ENCODE data around the gene RBM47. TPM values are rescaled to one million over a fixed set of nuclear protein-coding genes. Genes with fewer than 3 reads are reported as not detected.

The RBM47 gene
- total RNA-seq, 1 experiment from 2014 or later: 70.3 TPM

- no peak overlapping the region for H3K56ac ChIP-seq (ENCODE audit: insufficient read length, low read depth, low read length)
- no peaks in the 10 kb centered on the region for H3K23me2 ChIP-seq (ENCODE audit: insufficient read length, low read depth, low read length, poor library complexity, severe bottlenecking)
- H3K79me1 ChIP-seq (ENCODE audit: insufficient read depth, low read depth, low read length, poor library complexity, severe bottlenecking): no peaks in the 10 kb centered on the region
- H3K4ac ChIP-seq (ENCODE audit: low read depth, low read length): no peak overlapping the region
- H2AFZ ChIP-seq (ENCODE audit: low read length): no peak overlapping the region
- peaks cover 0 to 7% of the 10 kb centered on the region in 2 experiments; a peak in 2 of 4 replicates for H3K4me1 Mint-ChIP-seq
- H4K91ac ChIP-seq (ENCODE audit: insufficient read length, low read depth, low read length): no peak overlapping the region
- peaks cover 12 to 26% (median 24%) of the 10 kb centered on the region in 3 experiments; a peak in 6 of 7 replicates for H3K36me3 Mint-ChIP-seq (ENCODE audit: insufficient read depth in 1 of 3, low read depth in 3 of 3)
- TF ChIP-seq, protein P1, sequence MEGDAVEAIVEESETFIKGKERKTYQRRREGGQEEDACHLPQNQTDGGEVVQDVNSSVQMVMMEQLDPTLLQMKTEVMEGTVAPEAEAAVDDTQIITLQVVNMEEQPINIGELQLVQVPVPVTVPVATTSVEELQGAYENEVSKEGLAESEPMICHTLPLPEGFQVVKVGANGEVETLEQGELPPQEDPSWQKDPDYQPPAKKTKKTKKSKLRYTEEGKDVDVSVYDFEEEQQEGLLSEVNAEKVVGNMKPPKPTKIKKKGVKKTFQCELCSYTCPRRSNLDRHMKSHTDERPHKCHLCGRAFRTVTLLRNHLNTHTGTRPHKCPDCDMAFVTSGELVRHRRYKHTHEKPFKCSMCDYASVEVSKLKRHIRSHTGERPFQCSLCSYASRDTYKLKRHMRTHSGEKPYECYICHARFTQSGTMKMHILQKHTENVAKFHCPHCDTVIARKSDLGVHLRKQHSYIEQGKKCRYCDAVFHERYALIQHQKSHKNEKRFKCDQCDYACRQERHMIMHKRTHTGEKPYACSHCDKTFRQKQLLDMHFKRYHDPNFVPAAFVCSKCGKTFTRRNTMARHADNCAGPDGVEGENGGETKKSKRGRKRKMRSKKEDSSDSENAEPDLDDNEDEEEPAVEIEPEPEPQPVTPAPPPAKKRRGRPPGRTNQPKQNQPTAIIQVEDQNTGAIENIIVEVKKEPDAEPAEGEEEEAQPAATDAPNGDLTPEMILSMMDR (conservative IDR thresholded peaks at IDR 0.05): no peak
- no peak overlapping the region for H3T11ph ChIP-seq (ENCODE audit: low read length)
- no peak overlapping the region for H2AK5ac ChIP-seq (ENCODE audit: insufficient read length, low read length)
- H3K27me3 ChIP-seq (ENCODE audit: insufficient read depth, low read length): no peaks in the 10 kb centered on the region
- H2BK5ac ChIP-seq (ENCODE audit: insufficient read length, low read length): no peak overlapping the region
- H3K79me2 ChIP-seq (ENCODE audit: insufficient read depth, low read length): no peaks in the 10 kb centered on the region
- H3K27me3 Mint-ChIP-seq (ENCODE audit: low read depth): no peaks in the 10 kb centered on the region
- peaks cover 6 to 14% of the 10 kb centered on the region in 2 experiments; a peak in 3 of 5 replicates for H3K9me3 Mint-ChIP-seq
- no peak overlapping the region for H3K4me2 ChIP-seq (ENCODE audit: insufficient read depth, insufficient read length, low read length)
- no peak overlapping the region for H2BK12ac ChIP-seq (ENCODE audit: insufficient read length, low read depth, low read length)
- H3K14ac ChIP-seq (ENCODE audit: insufficient read depth, low read length): no peak overlapping the region
- WGBS (ENCODE audit: extremely low coverage, insufficient read length, low lambda C conversion rate): no CpG with 5 or more reads among the region's 6 CpGs
- H3K27ac Mint-ChIP-seq: 0 out of 7 replicates have a peak overlapping the region, but pooled peaks of 1 of the 3 experiments have one; percentile 28
- no peak overlapping the region for H3K23ac ChIP-seq (ENCODE audit: insufficient read length, low read depth, low read length)
- no peak overlapping the region for H3K9ac ChIP-seq (ENCODE audit: extremely low read depth, insufficient read length, low read length)
- H3K9me3 ChIP-seq (ENCODE audit: control insufficient read depth, low read depth, low read length): no peaks in the 10 kb centered on the region
- no peaks in the 10 kb centered on the region for H3K4me1 ChIP-seq (ENCODE audit: insufficient read depth, low read length)
- H4K8ac ChIP-seq (replicated peaks; ENCODE audit: insufficient read length, low read depth, low read length): no peak overlapping the region
- no peak overlapping the region for H3K18ac ChIP-seq (ENCODE audit: insufficient read length, low read depth, low read length)
- no peak overlapping the region for H2BK20ac ChIP-seq (ENCODE audit: low read depth, low read length, poor library complexity, severe bottlenecking)
- no peaks in the 10 kb centered on the region for H4K20me1 ChIP-seq (ENCODE audit: control insufficient read depth, insufficient read depth, insufficient read length)
- DNase-seq: no peak
- no peak overlapping the region for H3K27ac ChIP-seq (ENCODE audit: insufficient read length, low read depth, low read length)
- no peak overlapping the region for H2BK120ac ChIP-seq (ENCODE audit: low read depth, low read length, poor library complexity, severe bottlenecking)
- no peak overlapping the region for H3K4me3 Mint-ChIP-seq
- H2BK15ac ChIP-seq (ENCODE audit: low read depth, low read length): no peak overlapping the region
- H4K5ac ChIP-seq (ENCODE audit: insufficient read length, low read depth, low read length): no peak overlapping the region
Measured at GRCh38 chr4:40418430-40419230, 211.0 kb downstream of the RBM47 start.

Data from H9 (cell line).